Measurements from ENCODE around the gene SAT2.
"Not testable (repeated sequence)": the region's sequence is repeated elsewhere in the genome, so short reads cannot be mapped to it uniquely, and the experiment has no call there.

The SAT2 gene

GRCh38 chr17:7633093-7633492, 5.5 kb upstream of the SAT2 start:
- no peak for DNase-seq

- peak; percentile 52 to 56 for DNase-seq
Observed at GRCh38 chr17:7632492-7632894, 4.9 kb upstream of the SAT2 start.

GRCh38 chr17:7631398-7632380, 4.1 kb upstream of the SAT2 start:
- no peak for DNase-seq

- no peak for DNase-seq
Observed at GRCh38 chr17:7629939-7630571, 2.4 kb upstream of the SAT2 start, which contains the start of gene SHBG. Gene SHBG (plus strand): TSS chr17:7630135. CDS start chr17:7630173, 38 bp downstream.

- DNase-seq, result no peak
Observed at GRCh38 chr17:7626956-7627249, 718 bp downstream of the SAT2 start.

GRCh38 chr17:7626307-7626706, 1.3 kb downstream of the SAT2 start:
- peak in 1 of 2 donors; percentile 38 for DNase-seq

- DNase-seq, result not testable (repeated sequence)
Observed at GRCh38 chr17:7625749-7626148, 1.9 kb downstream of the SAT2 start.

- DNase-seq, result no peak
Observed at GRCh38 chr17:7623661-7624060, 4.0 kb downstream of the SAT2 start.

GRCh38 chr17:7620835-7621234, 6.8 kb downstream of the SAT2 start:
- DNase-seq, result no peak

- no peak for DNase-seq
Observed at GRCh38 chr17:7618608-7619007, 9.0 kb downstream of the SAT2 start.

- DNase-seq, result no peak
Observed at GRCh38 chr17:7615265-7615747, 12.3 kb downstream of the SAT2 start.

- peak; percentile 100 for DNase-seq
Observed at GRCh38 chr17:7614425-7615264, 13.0 kb downstream of the SAT2 start, which contains the start of gene FXR2. Gene FXR2 (minus strand): TSS chr17:7614897. CDS start chr17:7614532, 365 bp downstream.

GRCh38 chr17:7613769-7614424, 13.7 kb downstream of the SAT2 start:
- no peak for DNase-seq

GRCh38 chr17:7612294-7612640, 15.4 kb downstream of the SAT2 start:
- no peak for DNase-seq

- no peak for DNase-seq
Observed at GRCh38 chr17:7611635-7612293, 15.9 kb downstream of the SAT2 start.

- no peak for DNase-seq
Observed at GRCh38 chr17:7610641-7611040, 17.0 kb downstream of the SAT2 start.

- DNase-seq, result no peak
Observed at GRCh38 chr17:7606280-7606679, 21.3 kb downstream of the SAT2 start.

- not testable (repeated sequence) for DNase-seq
Observed at GRCh38 chr17:7597561-7597960, 30.1 kb downstream of the SAT2 start.

GRCh38 chr17:7593296-7593695, 34.3 kb downstream of the SAT2 start:
- DNase-seq, result no peak

- DNase-seq, result no peak
Observed at GRCh38 chr17:7592422-7593021, 35.1 kb downstream of the SAT2 start.

- no peak for DNase-seq
Observed at GRCh38 chr17:7591596-7591995, 36.0 kb downstream of the SAT2 start.

- no peak for DNase-seq
Observed at GRCh38 chr17:7590743-7591142, 36.9 kb downstream of the SAT2 start.
